GM12872 (cell line): ENCODE results near the gene C7orf57.

ENCODE experiments used
- CTCF ChIP-seq: IDR thresholded peaks from 3 replicates; pipeline ENCODE4 v1.5.1; 2011; ENCODE audit warnings: low read depth, mild to moderate bottlenecking, low read length, moderate library complexity; ENCODE audit not compliant: insufficient read depth

The C7orf57 gene

DNA sequence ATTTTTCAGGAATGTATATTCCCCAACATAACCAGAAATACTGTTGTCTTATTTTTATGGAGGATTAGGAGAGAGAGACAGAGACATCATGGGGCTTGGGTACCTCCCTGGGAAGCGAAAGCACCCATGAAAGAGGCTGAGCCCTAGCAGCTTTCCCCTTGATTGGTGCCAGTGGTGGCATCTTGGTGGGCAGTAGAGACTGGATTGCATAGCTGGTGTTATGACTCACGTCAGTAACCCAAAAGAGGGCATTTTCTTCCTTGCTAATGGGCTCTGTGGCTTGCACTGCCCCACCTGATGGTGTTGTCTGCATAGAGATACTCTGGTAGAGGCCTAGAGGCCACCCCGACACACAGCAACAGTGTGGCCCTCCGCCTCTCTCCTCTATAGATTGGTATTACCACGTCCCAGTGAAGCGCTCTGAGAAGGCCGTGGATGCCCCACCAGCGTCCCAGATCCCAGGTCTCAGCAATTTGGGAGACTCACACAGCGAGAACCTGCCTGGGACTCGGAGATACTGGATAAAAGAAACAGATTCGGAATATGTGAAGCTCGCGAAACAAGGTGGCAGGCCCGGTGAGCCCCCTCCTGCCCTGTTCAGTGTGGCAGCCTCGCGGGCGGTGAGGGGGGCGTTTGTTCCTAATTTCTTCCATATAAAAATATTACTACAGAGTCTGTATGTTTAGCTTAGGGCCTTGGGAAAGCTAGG is 5.8 kb downstream of the C7orf57 start:
- TF ChIP-seq CTCF: no peak

DNA sequence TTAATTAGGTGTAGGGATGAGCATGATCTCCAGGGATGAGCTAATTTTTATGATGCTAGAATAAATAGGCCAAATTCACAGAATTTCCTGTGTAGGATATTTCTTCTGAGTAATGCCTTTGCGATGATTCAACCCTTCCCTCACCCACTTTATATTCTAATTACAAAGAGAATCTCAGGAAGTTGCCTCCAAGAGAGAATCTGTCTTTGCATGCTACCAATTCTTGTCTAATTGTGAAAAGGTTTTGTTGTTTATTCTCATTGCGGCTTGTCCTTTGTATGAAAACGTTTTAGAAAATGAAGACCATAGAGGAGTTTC is 6.3 kb downstream of the C7orf57 start:
- TF ChIP-seq CTCF: no peak

- TF ChIP-seq CTCF: no peak
Measured at GRCh38 chr7:48042216-48042615, 6.9 kb downstream of the C7orf57 start.

DNA sequence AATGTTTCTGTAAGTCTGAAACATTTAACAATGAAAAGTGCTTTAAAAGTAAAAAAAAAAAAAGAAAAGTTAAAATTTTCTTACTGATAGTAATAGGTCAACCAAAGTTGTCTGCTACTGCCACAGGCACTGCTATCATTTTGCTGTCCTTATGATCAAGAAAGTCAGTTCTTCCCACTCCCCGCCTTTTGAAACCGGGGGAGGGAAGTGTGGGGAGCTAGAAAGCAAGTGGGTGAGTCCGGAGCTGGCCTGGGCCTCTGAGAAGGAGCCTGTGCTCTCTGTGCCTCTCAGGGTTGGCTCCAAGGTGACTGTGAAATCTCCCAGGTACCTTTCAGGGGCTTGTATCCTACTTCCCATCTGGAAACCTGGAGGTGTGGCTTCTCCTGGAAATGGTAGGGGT is 7.3 kb downstream of the C7orf57 start:
- TF ChIP-seq CTCF: no peak

- TF ChIP-seq CTCF: no peak
Measured at GRCh38 chr7:48045195-48045765, 9.9 kb downstream of the C7orf57 start.

GRCh38 chr7:48046458-48046857 is 11.1 kb downstream of the C7orf57 start:
- no peak for TF ChIP-seq CTCF

- TF ChIP-seq CTCF: no peak
Measured at GRCh38 chr7:48048113-48048512, 12.8 kb downstream of the C7orf57 start.
